ENCODE data around the gene GRK1. TPM values are rescaled to one million over a fixed set of nuclear protein-coding genes. Genes with fewer than 3 reads are reported as not detected.

Gene GRK1
- total RNA-seq, 1 experiment from 2014 or later, result not detected

DNA sequence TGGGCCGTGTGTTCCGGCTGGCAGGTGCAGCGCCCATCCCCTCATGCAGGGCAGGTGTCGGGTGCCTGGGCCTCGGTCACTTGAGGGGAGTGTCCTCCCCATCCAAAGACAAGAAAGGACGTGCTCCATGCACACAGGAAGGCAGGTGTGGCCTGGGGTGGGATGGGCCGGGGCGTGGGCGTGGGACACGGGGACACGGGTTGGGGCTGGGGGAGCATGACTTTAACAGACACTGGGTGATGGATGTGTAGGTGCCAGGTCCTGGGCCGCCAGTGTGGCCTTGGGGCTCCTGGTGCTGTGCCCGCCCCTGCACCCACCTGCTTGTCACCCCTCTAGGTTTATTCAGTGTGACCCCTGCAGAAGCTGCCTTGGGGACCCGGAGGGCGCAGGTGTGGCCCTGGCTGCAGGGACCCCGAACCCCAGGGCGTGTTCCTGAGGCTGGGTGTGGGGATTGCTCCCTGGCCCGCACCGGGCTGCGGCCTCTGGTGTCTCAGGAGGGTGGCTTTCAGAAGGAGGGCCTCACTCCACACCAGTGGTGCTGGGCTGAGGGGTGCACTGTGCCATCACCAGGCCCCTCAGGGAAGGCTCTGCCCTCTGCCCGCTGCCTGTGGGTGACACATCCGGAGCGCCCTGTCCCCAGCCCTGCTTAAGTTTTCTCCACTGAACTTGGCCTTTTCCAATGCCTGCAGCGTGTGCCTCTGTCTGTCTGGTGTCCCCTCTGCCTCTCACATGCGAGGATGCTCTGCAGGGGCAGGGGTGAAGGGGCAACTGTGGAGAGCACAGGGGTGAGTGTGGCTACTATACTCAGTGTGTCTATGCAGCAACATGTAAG is 97.2 kb downstream of the GRK1 start:
- H3K9me3 ChIP-seq (replicated peaks), result no peaks in the 10 kb centered on the region
- no peaks in the 10 kb centered on the region for H3K4me1 ChIP-seq
- H3K36me3 ChIP-seq, result no peaks in the 10 kb centered on the region
- no peak for DNase-seq
- H3K27ac ChIP-seq, result no peak overlapping the region
- no peak overlapping the region for H3K4me3 ChIP-seq
- H3K27me3 ChIP-seq, result peaks cover 12% of the 10 kb centered on the region

DNA sequence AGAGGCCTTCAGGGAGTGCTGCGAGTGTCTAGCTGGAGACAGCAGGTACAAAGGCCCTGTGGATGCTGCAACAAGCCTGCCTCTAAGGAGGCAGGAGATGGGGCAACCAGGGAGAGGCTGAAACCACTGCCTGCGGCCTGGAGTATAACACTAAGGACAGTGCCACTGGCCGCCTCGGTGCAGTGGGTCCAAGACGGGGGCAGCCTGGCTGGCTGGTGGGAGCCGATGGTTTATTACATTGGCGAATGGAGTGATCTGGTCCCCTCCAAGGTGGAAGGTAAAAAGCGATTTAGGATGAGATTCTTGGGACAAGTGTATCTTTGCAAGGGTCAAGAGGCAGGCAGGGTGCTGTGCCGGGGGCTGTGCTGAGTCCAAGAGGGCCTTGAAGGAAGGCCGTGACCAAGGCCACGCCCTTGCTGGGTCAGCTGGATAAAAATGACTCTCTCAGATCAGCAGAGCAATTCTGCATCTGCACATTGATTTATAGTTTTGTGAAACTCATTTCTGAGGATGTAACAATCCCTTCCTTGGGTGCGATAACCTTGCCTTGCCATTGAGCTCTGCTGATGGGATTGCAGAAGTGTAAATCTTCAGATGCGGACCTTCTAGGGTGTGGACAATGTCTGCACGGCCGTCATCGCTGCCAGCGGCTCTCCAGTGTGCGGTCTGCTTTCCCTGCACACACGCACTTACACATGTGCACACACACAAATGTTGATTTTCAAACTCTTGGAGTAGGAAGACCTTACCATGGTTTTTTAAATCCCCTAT is 98.0 kb downstream of the GRK1 start:
- Histone ChIP-seq H3K27ac (no peak overlapping the region), H3K4me3 (no peak overlapping the region), H3K36me3 (no peaks in the 10 kb centered on the region), H3K4me1 (no peaks in the 10 kb centered on the region), H3K27me3 (peaks cover 6% of the 10 kb centered on the region; the same call in 1 of the 2 replicates), H3K9me3 (replicated peaks) (no peaks in the 10 kb centered on the region)
- DNase-seq, result no peak

DNA sequence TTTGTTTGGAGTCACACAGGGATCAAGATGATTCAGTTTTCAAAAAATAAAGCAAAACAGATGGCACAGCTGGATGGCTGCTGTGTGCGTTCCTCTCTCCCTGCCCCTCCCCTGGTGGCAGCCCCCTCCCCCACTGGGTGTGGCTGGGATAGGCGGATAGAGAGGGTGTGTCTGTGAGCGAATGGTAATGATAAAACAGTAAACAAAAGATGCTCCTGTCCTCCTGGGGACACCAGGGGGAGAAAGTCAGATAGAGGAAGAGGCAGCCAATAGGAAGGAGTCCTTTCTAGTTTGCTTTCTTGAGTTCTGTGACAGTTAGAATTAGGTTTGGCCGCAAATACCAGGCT is 98.5 kb downstream of the GRK1 start:
- Histone ChIP-seq H3K27me3 (peaks cover 6% of the 10 kb centered on the region; the same call in 1 of the 2 replicates), H3K4me3 (no peak overlapping the region), H3K4me1 (no peaks in the 10 kb centered on the region), H3K36me3 (no peaks in the 10 kb centered on the region), H3K27ac (no peak overlapping the region), H3K9me3 (replicated peaks) (no peaks in the 10 kb centered on the region)
- DNase-seq, result no peak

DNA sequence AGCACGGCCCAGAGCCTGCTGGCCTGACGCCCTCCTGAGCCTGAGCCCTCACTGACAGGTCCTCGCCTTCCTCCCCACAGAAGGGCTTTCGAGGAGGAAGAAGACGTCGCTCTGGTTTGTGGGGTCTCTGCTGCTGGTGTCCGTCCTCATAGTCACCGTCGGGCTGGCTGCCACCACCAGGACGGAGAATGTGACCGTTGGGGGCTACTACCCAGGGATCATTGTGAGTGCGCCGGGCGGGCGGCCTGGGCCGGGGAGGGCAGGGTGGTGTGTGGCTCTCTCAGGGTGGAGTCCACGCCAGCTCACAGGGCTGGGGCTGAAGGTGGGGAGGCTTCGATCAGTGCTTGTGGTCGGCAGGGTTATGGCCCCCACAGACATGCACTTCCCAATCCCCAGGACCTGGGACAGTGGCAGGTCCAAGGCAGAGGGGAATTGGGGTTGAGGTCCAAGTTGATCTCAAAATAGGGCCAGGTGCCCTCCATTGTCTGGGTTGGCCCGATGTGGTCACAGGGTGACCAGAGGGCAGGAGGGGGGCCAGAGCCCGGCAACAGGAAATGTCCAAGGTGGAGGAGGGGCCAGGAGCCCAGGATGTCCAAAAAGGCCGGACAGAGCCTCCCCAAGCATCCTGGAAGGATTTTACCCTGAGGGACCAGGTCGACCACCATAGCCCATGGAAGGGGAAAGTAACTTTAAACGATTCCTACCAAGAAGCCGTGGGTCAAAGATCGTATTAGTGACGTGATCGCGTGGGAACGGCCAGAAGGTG is 99.2 kb downstream of the GRK1 start:
- peaks cover 3% of the 10 kb centered on the region; the same call in 1 of the 2 replicates for H3K27me3 ChIP-seq
- no peak for DNase-seq
- H3K36me3 ChIP-seq, result no peaks in the 10 kb centered on the region
- H3K27ac ChIP-seq, result no peak overlapping the region
- no peaks in the 10 kb centered on the region for H3K4me1 ChIP-seq
- no peak overlapping the region for H3K4me3 ChIP-seq
- no peaks in the 10 kb centered on the region for H3K9me3 ChIP-seq (replicated peaks)

DNA sequence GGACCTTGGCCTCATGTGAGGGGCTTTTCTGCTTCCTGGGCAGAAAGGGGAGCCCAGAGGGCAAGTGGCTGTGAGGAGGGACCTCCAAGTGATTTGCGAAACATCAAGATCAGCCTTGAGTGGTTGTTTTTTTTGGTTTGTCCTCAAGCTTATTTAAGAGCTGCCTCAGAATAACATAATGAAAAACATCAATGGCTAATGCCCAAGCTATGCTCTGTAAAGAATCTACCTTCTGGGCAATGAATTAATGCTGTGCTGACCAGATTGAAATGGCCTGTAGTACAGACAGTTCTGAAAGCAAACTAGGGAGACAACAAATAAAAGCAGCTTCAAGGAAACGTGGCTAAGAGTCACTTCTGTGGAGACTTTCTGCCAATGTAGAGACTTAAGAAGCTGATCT is 100.3 kb downstream of the GRK1 start:
- H3K27ac ChIP-seq, result no peak overlapping the region

DNA sequence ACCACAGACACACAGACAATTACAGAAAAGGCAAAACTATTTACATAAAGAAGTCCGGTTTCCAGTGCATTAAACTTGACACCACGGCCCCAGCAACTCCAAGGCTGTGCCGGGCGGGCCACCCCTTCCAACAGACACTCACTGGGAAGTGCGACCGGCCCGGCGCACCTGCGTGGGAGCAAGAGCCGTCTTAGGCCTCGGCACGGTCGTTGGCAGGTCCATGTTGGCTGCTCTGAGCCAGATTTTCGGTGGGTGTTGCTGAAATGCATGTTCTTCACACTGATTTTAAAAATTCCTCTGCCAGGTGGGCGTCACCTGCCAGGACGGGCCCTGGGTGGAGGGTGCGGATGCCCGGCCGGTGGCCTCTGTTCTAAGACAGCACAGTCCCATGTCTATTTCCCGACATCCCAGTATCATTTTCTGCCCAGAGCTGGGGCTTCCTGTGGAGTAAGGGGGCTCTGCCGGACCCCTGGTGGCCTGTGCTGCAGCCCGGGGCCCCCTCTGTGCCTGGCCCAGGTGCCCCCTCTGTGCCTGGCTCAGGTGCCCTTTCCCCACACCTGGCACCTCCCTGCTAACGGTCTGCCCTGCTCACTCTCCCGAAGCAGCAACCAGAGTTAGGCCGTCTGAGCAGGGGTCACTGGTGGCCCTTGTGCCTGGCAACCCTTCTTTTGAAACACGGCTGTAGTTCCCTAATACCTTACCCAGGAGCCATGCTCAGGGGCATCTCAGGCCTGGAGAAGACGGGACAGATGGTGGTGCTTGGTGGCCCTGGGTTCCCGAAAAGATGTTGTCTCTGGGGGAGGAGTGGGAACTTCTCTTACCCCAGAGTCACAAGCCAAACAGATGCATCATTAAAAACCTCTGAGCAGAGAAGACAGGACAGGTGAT is 101.2 kb downstream of the GRK1 start:
- no peaks in the 10 kb centered on the region for H3K4me1 ChIP-seq
- no peaks in the 10 kb centered on the region; the same call in 1 of the 2 replicates for H3K9me3 ChIP-seq (replicated peaks)
- H3K27me3 ChIP-seq, result 0 out of 2 replicates have a peak, but pooled peaks cover 3% of the 10 kb centered on the region
- H3K4me3 ChIP-seq, result no peak overlapping the region
- H3K27ac ChIP-seq, result no peak overlapping the region
- H3K36me3 ChIP-seq, result no peaks in the 10 kb centered on the region
- DNase-seq, result no peak

More for the DNA sequence above, 100.3 kb downstream of the GRK1 start:
- no peak for DNase-seq
- no peaks in the 10 kb centered on the region for H3K36me3 ChIP-seq
- no peaks in the 10 kb centered on the region; the same call in 1 of the 2 replicates for H3K9me3 ChIP-seq (replicated peaks)
- 0 out of 2 replicates have a peak, but pooled peaks cover 3% of the 10 kb centered on the region for H3K27me3 ChIP-seq
- no peak overlapping the region for H3K4me3 ChIP-seq
- H3K4me1 ChIP-seq, result no peaks in the 10 kb centered on the region

DNA sequence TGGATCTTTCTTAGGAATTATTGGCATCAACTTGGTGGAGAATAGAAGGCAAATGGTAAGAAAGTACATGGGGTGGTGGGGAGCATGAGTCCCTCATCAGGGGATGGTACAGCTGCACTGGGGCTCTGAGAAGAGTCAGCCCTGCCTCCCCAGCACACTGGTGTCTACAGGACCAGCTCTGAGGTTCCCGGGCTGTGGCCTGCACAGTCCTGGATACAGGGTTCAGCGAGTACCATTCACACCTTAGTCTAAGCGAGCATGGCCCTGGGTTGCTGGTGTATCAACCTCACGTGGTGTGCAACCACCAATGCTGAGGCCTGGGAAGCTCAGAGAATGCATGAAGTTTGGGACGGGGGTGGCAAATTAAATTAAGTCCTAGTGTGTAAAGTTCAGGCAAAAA is 102.1 kb downstream of the GRK1 start:
- no peak for DNase-seq

DNA sequence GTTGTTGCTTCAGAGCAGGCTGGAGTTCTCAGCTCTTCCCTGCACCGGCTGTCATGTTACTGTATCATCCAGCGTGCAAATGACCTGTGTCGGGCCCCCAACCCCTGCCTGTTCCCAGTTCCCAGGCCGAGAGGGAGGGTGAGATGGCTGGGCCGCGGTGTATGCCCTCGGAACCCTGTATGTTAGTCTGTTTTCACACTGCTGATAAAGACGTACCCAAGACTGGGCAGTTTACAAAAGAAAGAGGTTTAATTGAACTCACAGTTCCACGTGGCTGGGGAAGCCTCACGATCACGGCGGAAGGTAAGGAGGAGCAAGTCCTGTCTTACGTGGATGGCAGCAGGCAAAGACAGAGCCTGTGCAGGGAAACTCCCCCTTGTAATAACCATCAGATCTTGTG is 102.9 kb downstream of the GRK1 start:
- Histone ChIP-seq H3K27ac (no peak overlapping the region), H3K36me3 (no peaks in the 10 kb centered on the region), H3K4me1 (no peaks in the 10 kb centered on the region), H3K4me3 (no peak overlapping the region), H3K27me3 (no peaks in the 10 kb centered on the region), H3K9me3 (replicated peaks) (no peaks in the 10 kb centered on the region; the same call in 1 of the 2 replicates)
- DNase-seq, result no peak

More for the DNA sequence above, 102.1 kb downstream of the GRK1 start:
- 0 out of 2 replicates have a peak, but pooled peaks cover 3% of the 10 kb centered on the region for H3K27me3 ChIP-seq
- H3K9me3 ChIP-seq (replicated peaks), result no peaks in the 10 kb centered on the region; the same call in 1 of the 2 replicates
- H3K4me1 ChIP-seq, result no peaks in the 10 kb centered on the region
- no peak overlapping the region for H3K27ac ChIP-seq
- no peak overlapping the region for H3K4me3 ChIP-seq
- no peaks in the 10 kb centered on the region for H3K36me3 ChIP-seq

DNA sequence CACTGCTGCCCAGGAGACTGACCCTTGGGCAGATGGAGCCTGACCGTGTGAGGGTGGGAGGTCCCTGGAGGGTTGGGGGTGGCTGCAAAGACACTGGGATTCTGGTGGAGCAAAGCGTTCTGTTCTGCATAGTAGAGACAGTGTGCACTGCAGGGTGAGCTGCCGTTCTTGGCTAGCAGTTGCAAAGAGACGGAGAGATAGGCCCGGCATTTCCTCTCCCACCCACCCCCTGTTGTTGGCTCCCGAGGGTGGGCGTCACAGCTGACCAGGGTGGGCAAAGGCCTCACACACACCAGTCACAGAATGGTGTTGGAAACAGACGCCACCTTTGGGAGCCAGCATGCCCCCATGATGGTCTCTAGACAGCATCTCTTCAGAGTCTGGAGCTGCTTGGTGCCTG is 103.4 kb downstream of the GRK1 start:
- H3K9me3 ChIP-seq (replicated peaks), result no peaks in the 10 kb centered on the region; the same call in 1 of the 2 replicates
- no peak overlapping the region for H3K27ac ChIP-seq
- H3K27me3 ChIP-seq, result no peaks in the 10 kb centered on the region
- no peaks in the 10 kb centered on the region for H3K4me1 ChIP-seq
- no peak overlapping the region for H3K4me3 ChIP-seq
- no peaks in the 10 kb centered on the region for H3K36me3 ChIP-seq
- no peak for DNase-seq

DNA sequence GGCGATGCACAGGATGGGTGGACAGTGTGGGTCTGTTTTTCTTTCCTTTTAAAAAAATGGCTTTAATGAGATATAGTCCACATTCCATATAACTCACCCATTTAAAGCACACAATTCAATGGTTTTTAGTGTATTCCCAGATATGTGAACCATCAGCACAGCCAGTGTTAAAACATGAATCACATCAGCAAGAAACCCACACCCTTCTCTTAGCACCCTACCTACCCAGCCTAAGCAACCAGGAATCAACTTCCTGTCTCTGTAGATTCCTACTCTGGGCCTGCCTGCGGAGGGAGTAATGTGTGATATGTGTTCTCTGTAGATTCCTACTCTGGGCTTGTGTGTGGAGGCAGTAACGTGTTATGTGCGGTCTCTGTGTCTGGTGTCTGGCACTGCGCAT is 103.9 kb downstream of the GRK1 start:
- Histone ChIP-seq H3K27me3 (no peaks in the 10 kb centered on the region), H3K9me3 (replicated peaks) (no peaks in the 10 kb centered on the region; the same call in 1 of the 2 replicates)

DNA sequence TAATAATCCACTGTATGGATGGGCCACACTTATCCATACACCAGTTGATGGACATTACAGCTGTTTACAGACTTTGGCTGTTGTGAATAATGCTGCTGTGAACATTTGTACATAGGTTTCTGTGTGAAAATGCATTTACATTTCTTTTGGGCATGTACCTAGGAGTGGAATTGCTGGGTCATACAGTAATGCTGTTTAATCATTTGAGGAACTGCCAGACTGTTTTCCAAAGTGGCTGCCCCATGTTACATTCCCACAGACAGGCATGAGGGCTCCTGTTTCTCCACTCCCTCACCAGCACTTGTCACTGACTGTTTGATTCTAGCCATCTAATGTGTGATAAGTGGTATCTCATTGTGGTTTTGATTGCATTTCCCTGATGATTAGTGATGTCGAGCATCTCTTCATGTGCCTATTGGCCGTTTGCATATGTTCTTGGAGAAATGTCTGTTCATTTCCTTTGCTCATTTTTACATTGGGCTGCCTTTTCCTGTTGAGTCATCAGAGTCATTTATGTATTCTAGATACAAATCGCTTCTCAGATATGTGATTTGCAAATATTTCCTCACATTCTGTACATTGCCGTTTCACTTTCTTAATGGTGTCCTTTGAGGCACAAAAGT is 104.8 kb downstream of the GRK1 start:
- Histone ChIP-seq H3K4me3 (no peak overlapping the region), H3K27ac (no peak overlapping the region), H3K9me3 (replicated peaks) (no peaks in the 10 kb centered on the region; the same call in 1 of the 2 replicates), H3K4me1 (no peaks in the 10 kb centered on the region), H3K36me3 (no peaks in the 10 kb centered on the region), H3K27me3 (no peaks in the 10 kb centered on the region)
- DNase-seq, result no peak

More for the DNA sequence above, 103.9 kb downstream of the GRK1 start:
- no peaks in the 10 kb centered on the region for H3K4me1 ChIP-seq
- no peak overlapping the region for H3K27ac ChIP-seq
- no peaks in the 10 kb centered on the region for H3K36me3 ChIP-seq
- H3K4me3 ChIP-seq, result no peak overlapping the region
- DNase-seq, result no peak

DNA sequence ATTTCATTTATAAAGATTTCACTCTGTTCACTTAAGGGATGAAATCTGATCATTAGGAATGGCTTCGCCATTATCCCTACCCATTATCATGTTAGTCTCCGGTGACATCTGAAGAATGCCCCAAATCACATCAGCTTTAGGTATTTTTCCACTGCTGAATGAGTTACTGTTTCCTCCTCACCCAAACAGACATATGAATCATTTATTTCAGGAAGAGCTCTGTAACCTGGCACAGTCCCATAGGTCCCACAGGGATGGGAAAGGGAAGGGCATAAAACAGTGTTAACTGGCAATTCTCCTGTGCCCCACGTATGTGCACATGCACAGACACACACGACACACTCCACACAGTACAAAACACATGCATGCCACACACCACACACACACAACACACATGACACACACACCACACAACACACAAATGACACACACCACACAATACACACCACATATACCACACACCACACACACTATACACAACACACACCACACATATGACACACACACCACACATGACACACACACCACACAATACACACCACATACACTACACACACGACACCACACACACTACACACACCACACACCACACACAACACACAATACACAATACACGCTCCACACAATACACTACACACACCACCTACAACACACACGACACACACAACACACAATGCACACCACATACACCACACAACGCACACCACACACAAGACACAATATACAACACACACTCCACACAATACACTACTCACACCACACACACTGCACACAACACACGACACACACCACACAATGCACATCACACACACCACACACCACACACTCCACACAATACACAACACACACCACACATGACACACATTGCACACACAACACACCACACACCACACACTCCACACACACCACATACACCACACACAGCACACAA is 107.4 kb downstream of the GRK1 start:
- H3K27ac ChIP-seq, result no peak overlapping the region
- H3K36me3 ChIP-seq, result no peaks in the 10 kb centered on the region
- H3K4me3 ChIP-seq, result no peak overlapping the region
- DNase-seq, result no peak
- no peaks in the 10 kb centered on the region for H3K27me3 ChIP-seq
- H3K9me3 ChIP-seq (replicated peaks), result no peaks in the 10 kb centered on the region; the same call in 1 of the 2 replicates
- no peaks in the 10 kb centered on the region for H3K4me1 ChIP-seq
